T-cell (primary cell): ENCODE results near the gene PARD3. TPM values are rescaled to one million over a fixed set of nuclear protein-coding genes. Genes with fewer than 3 reads are reported as not detected.

Source experiments
- ATAC-seq, 4 experiments: fragments of 200-7000 bp in 3 of 4; fragments of 150-1000 bp in 1 of 4; cut with Tn5 transposase; replicated peaks in 1 of 4; 1 replicate in 3 of 4; 2 replicates in 1 of 4; pipeline ENCODE4 v1.10.0; 2021; ENCODE audit warnings: moderate library complexity in 3 of 4, mild to moderate bottlenecking in 2 of 4, moderate number of reproducible peaks in 1 of 4
- CTCF ChIA-PET, 2 donors: fragments of 300-600 bp; sonication (Branson Sonifier 250); formaldehyde crosslinking; loops; one replicate each; lab custom pipeline; 2022; ENCODE audit warnings: antibody characterized with exemption in 2 of 2; lab: Charles Lee
- POLR2A ChIA-PET, 2 donors: fragments of 300-600 bp; sonication (Branson Sonifier 250); formaldehyde crosslinking; loops; one replicate each; lab custom pipeline; 2022; ENCODE audit warnings: antibody characterized with exemption in 2 of 2; lab: Charles Lee
- DNase-seq, 35 experiments: peaks; one replicate each; pipeline versions ENCODE4 v3.0.0 to v3.0.0-alpha.2; 2013 to 2023
- H3K27ac ChIP-seq: one replicate; pipeline ENCODE4 v1.5.1; 2013; ENCODE audit warnings: low read length
- H3K27me3 ChIP-seq, 2 experiments: replicated peaks in 1 of 2; 1 replicate in 1 of 2; 2 replicates in 1 of 2; pipeline versions ENCODE4 v1.6.1 to v1.7.0; 2013; ENCODE audit warnings: low read length in 1 of 2, mixed read lengths in 1 of 2; ENCODE audit not compliant: control insufficient read depth in 2 of 2, insufficient read depth in 2 of 2; ENCODE audit errors: extremely low read depth in 1 of 2
- H3K36me3 ChIP-seq, 2 donors: 1 replicate in 1 of 2; 2 replicates in 1 of 2; pipeline versions ENCODE4 v1.6.1 to v1.7.0; 2013; ENCODE audit warnings: low read length in 1 of 2; ENCODE audit not compliant: control insufficient read depth in 2 of 2, insufficient read depth in 1 of 2; ENCODE audit errors: extremely low read depth in 1 of 2
- H3K4me1 ChIP-seq, 2 experiments: 1 replicate in 1 of 2; 2 replicates in 1 of 2; pipeline versions ENCODE4 v1.6.1 to v1.7.0; 2013; ENCODE audit warnings: low read length in 2 of 2, mixed read lengths in 1 of 2; ENCODE audit not compliant: insufficient read depth in 2 of 2, control insufficient read depth in 1 of 2; ENCODE audit errors: extremely low read depth in 1 of 2
- H3K4me3 ChIP-seq, 2 donors: 1 replicate in 1 of 2; 2 replicates in 1 of 2; pipeline versions ENCODE4 v1.5.1 to v1.7.0; 2013; ENCODE audit warnings: mild to moderate bottlenecking in 2 of 2, low read length in 1 of 2, moderate library complexity in 1 of 2; ENCODE audit not compliant: control insufficient read depth in 1 of 2; ENCODE audit errors: extremely low read depth in 1 of 2
- H3K9me3 ChIP-seq: 2 replicates; pipeline ENCODE4 v1.7.0; 2013
- H3K27ac Mint-ChIP-seq, 2 donors: one replicate each; pipeline ENCODE4 v1.8.0; 2020 to 2021; ENCODE audit warnings: mild to moderate bottlenecking in 2 of 2, mixed read lengths in 2 of 2
- H3K27me3 Mint-ChIP-seq, 2 donors: one replicate each; pipeline ENCODE4 v1.8.0; 2021 to 2022; ENCODE audit warnings: mixed read lengths in 2 of 2
- H3K36me3 Mint-ChIP-seq: one replicate; pipeline ENCODE4 v1.8.0; 2021; ENCODE audit warnings: mixed read lengths
- H3K4me1 Mint-ChIP-seq, 3 donors: one replicate each; pipeline ENCODE4 v1.8.0; 2020 to 2022; ENCODE audit warnings: mixed read lengths in 3 of 3, mild to moderate bottlenecking in 1 of 3
- H3K4me3 Mint-ChIP-seq, 3 donors: one replicate each; pipeline ENCODE4 v1.8.0; 2020 to 2022; ENCODE audit warnings: mild to moderate bottlenecking in 3 of 3, mixed read lengths in 3 of 3, moderate library complexity in 3 of 3
- H3K9me3 Mint-ChIP-seq, 3 donors: one replicate each; pipeline ENCODE4 v1.8.0; 2020 to 2022; ENCODE audit warnings: mixed read lengths in 3 of 3
- WGBS: methylation state at CpG from one replicate; pipeline ENCODE4 v1.1.5; 2013; ENCODE audit warnings: missing lambda C conversion rate; ENCODE audit not compliant: insufficient coverage; 5-methylcytosine and 5-hydroxymethylcytosine counted together
- total RNA-seq, 35 experiments: library from RNA in 6 of 35; stranded (reverse) in 6 of 35; fragments of 120-200 nt in 1 of 35; gene quantifications; one replicate each; pipeline versions ENCODE4 v1.2.1 to v1.2.4 and lab custom pipeline; 2013 to 2026

Gene PARD3
- total RNA-seq, 5 donors from 2014 or later (not counting 1 experiment from before 2014, with no cell fraction given): 0.36 to 0.92 (median 0.65) TPM

DNA sequence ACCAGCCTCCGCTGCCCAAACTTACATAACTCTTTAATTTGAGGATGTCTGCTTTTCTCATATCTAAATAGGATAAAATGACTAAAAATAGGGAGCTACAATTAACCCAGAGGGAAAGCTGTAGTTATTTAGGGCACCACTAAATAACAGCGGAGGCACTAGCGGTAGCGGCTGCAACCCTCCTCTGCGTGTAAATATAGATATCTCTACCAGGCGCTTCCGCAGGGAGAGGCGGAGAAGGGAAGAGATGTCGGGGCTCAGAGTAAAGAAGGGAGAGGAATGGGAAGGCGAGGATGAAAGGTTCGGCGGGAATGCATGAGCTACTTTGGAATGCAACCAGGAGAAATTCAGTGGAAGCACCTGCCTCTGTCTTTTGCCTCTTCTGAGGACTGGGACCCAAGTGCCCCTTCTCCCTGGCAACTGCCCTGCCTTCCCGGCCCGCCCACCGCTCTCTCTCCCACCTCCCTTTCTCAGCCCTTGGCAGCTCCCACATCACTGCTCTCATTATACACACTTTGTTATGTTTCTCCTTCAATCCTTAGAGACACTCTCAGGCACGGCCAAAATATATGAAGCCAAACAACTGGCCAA lies 698.3 kb downstream of the PARD3 start:
- Histone ChIP-seq H3K27ac (no peak overlapping the region), H3K9me3 (no peaks in the 10 kb centered on the region), H3K36me3 (no peaks in the 10 kb centered on the region), H3K4me1 (no peaks in the 10 kb centered on the region), H3K4me3 (no peak overlapping the region), H3K27me3 (no peaks in the 10 kb centered on the region)
- ATAC-seq: no peak
- 93% methylated on average over 11 of the region's 16 CpGs for WGBS
- no peak for DNase-seq
- H3K27ac Mint-ChIP-seq: no peak overlapping the region
- no peaks in the 10 kb centered on the region for H3K27me3 Mint-ChIP-seq
- CTCF ChIA-PET: no interaction called here
- H3K4me3 Mint-ChIP-seq: no peak overlapping the region
- H3K36me3 Mint-ChIP-seq: no peaks in the 10 kb centered on the region
- POLR2A ChIA-PET: no interaction called here
- H3K9me3 Mint-ChIP-seq: no peaks in the 10 kb centered on the region
- H3K4me1 Mint-ChIP-seq: peaks cover 7 to 12% (median 10%) of the 10 kb centered on the region in 3 donors

DNA sequence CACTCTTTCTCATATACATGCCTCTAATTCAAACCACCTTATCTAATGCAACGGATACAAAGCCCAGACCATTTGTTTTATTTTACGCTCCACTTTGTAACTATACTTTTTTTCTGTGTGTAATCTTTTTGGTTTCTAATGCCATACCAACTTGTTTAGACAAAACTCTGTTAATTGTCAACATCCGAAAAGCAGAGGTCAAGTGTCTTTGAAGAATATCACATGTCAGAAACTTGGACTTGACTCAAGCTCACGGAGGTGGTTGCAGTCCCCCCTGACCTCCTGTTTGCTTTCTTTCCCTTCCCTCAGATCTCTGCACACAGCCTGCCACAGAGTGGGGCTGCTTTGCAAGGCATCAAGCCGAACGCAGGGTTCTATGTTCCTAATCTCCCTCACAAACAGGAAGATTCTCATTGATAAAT lies 698.9 kb downstream of the PARD3 start:
- CTCF ChIA-PET: no interaction called here
- no peak overlapping the region for H3K27ac Mint-ChIP-seq
- DNase-seq (no peak), ATAC-seq (no peak)
- no peak overlapping the region for H3K4me3 Mint-ChIP-seq
- Histone ChIP-seq H3K27me3 (no peaks in the 10 kb centered on the region), H3K36me3 (no peaks in the 10 kb centered on the region), H3K4me1 (no peaks in the 10 kb centered on the region), H3K27ac (no peak overlapping the region), H3K9me3 (no peaks in the 10 kb centered on the region), H3K4me3 (no peak overlapping the region)
- POLR2A ChIA-PET: no interaction called here
- H3K9me3 Mint-ChIP-seq: no peaks in the 10 kb centered on the region
- peaks cover 2 to 7% (median 5%) of the 10 kb centered on the region in 3 donors for H3K4me1 Mint-ChIP-seq
- no peaks in the 10 kb centered on the region for H3K27me3 Mint-ChIP-seq
- no peaks in the 10 kb centered on the region for H3K36me3 Mint-ChIP-seq
- 60% methylated on average over 2 of the region's 6 CpGs for WGBS

GRCh38 chr10:34114914-34115313 lies 700.2 kb downstream of the PARD3 start:
- Mint-ChIP-seq H3K27me3 (no peaks in the 10 kb centered on the region), H3K9me3 (no peaks in the 10 kb centered on the region), H3K36me3 (no peaks in the 10 kb centered on the region), H3K27ac (no peak overlapping the region), H3K4me1 (no peaks in the 10 kb centered on the region), H3K4me3 (no peak overlapping the region)
- no peaks in the 10 kb centered on the region for H3K9me3 ChIP-seq
- no peaks in the 10 kb centered on the region for H3K36me3 ChIP-seq
- no peaks in the 10 kb centered on the region for H3K4me1 ChIP-seq
- H3K27ac ChIP-seq: no peak overlapping the region
- H3K27me3 ChIP-seq: peaks cover 0 to 2% of the 10 kb centered on the region in 2 experiments
- ChIA-PET POLR2A (no interaction called here), CTCF (no interaction called here)
- ATAC-seq (no peak), DNase-seq (no peak)
- H3K4me3 ChIP-seq: no peak overlapping the region
- WGBS: 92% methylated on average over 5 of the region's 10 CpGs

DNA sequence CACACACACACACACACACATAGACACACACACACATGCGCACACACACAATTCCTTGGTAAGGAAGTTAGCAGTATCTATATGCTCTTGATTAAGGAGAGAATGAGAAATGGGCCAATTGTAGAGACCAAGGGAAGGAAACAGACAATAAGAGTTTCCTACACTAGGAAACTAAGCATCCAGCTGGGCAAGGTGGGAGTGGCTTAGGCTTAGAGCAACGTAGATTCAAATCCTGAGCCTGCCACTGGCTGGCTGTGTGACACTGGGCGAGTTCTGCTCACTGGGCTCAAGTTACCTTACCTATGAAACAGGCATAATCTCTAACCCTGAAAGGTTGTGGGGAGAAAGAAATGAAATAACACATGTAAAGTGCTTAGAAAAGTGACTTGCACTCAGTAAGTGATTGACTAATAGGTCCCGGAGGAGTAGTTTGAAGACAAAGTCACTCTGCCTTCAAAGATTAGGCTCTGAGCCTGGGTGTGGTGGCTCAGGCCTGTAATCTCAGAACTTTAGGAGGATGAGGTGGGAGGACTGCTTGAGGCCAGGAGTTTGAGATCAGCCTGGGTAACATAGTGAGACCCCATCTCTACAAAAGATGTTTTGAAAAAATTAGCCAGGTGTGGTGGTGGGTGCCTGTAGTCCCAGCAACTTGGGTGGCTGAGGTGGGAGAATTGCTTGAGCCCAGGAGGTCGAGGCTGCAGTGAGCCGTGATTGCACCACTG lies 701.4 kb downstream of the PARD3 start:
- Histone ChIP-seq H3K27ac (no peak overlapping the region), H3K4me3 (no peak overlapping the region), H3K36me3 (no peaks in the 10 kb centered on the region), H3K4me1 (no peaks in the 10 kb centered on the region), H3K27me3 (peaks cover 0 to 2% of the 10 kb centered on the region in 2 experiments), H3K9me3 (no peaks in the 10 kb centered on the region)
- ChIA-PET POLR2A (no interaction called here), CTCF (no interaction called here)
- DNase-seq: no peak
- Mint-ChIP-seq H3K4me3 (no peak overlapping the region), H3K27me3 (no peaks in the 10 kb centered on the region), H3K9me3 (no peaks in the 10 kb centered on the region), H3K27ac (no peak overlapping the region), H3K36me3 (no peaks in the 10 kb centered on the region), H3K4me1 (no peaks in the 10 kb centered on the region)
- 53% methylated on average over 2 of the region's 6 CpGs for WGBS
- no peak for ATAC-seq

DNA sequence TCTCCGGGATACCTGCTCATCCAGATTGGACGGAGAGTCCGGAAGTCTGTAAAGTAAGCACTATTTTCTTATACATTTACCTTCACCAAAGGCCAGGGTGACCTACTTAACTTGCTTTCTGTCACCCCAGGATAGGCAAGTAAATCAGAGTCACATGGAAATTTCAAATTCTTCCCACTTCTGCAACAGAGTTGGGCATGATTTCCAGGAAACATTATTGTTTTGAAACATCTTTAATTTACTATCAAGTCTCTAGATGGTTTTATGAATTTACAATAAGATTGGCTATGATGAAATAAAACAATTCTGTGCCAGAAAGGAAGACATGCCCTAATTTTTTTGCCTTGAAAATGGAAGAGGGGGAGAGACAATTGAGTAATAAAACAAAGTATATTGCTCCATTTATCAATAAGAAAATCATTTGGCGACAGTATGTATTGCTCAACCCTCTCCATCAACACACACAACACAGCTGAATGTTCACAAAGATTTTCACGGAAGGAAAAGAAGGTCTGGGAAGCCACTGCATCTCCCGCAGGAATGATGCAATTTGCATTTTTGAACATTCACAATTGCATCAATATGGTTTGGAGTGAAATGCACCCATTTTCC lies 702.8 kb downstream of the PARD3 start:
- Histone ChIP-seq H3K4me3 (no peak overlapping the region), H3K36me3 (no peaks in the 10 kb centered on the region), H3K9me3 (no peaks in the 10 kb centered on the region), H3K27ac (no peak overlapping the region), H3K27me3 (peaks cover 0 to 2% of the 10 kb centered on the region in 2 experiments), H3K4me1 (no peaks in the 10 kb centered on the region)
- H3K27ac Mint-ChIP-seq: no peak overlapping the region
- H3K36me3 Mint-ChIP-seq: no peaks in the 10 kb centered on the region
- no peaks in the 10 kb centered on the region for H3K4me1 Mint-ChIP-seq
- ChIA-PET CTCF (no interaction called here), POLR2A (no interaction called here)
- H3K27me3 Mint-ChIP-seq: no peaks in the 10 kb centered on the region
- no peak overlapping the region for H3K4me3 Mint-ChIP-seq
- 94% methylated on average over 4 of the region's 6 CpGs for WGBS
- no peak for ATAC-seq
- H3K9me3 Mint-ChIP-seq: no peaks in the 10 kb centered on the region
- DNase-seq: no peak

DNA sequence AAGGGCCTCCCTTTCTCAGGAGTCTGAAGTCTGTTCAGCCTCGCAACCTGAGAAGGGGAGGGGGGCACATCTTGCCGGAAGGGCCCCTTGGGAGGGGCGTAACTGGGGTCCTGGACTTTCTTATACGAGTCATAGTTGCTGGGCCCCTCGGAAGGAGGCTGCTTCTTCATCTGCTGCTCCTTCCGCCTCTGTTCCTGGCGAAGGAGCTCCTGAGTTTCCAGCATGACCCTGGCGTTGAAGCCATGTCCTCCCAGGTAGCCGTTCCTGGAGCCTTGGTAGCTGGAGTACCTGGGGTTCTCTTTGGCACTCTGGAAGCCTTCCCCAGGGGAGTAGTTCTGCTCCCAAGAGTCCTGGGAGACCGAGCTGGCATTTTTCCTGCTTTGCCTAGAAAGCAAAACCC lies 703.9 kb downstream of the PARD3 start:
- Mint-ChIP-seq H3K27ac (no peak overlapping the region), H3K27me3 (no peaks in the 10 kb centered on the region), H3K4me3 (no peak overlapping the region), H3K4me1 (no peaks in the 10 kb centered on the region), H3K36me3 (no peaks in the 10 kb centered on the region), H3K9me3 (no peaks in the 10 kb centered on the region)
- CTCF ChIA-PET: no interaction called here
- DNase-seq (no peak), ATAC-seq (no peak)
- H3K9me3 ChIP-seq: no peaks in the 10 kb centered on the region
- H3K27ac ChIP-seq: no peak overlapping the region
- H3K27me3 ChIP-seq: peaks cover 0 to 2% of the 10 kb centered on the region in 2 experiments
- no peaks in the 10 kb centered on the region for H3K36me3 ChIP-seq
- POLR2A ChIA-PET: no interaction called here
- no peaks in the 10 kb centered on the region for H3K4me1 ChIP-seq
- 90% methylated on average over 7 of the region's 10 CpGs for WGBS
- H3K4me3 ChIP-seq: no peak overlapping the region
